SKM-1 treated with dmso at 0.1 percent for 144 hours (cell line): ENCODE measurements around the gene MRPS25.
"Not testable (repeated sequence)": the region's sequence is repeated elsewhere in the genome, so short reads cannot be mapped to it uniquely, and the experiment has no call there.

Source experiments
- DNase-seq: peaks from one replicate; lab custom pipeline; 2025; ENCODE audit not compliant: unreplicated experiment; lab: John Stamatoyannopoulos, UW

The MRPS25 gene

DNA sequence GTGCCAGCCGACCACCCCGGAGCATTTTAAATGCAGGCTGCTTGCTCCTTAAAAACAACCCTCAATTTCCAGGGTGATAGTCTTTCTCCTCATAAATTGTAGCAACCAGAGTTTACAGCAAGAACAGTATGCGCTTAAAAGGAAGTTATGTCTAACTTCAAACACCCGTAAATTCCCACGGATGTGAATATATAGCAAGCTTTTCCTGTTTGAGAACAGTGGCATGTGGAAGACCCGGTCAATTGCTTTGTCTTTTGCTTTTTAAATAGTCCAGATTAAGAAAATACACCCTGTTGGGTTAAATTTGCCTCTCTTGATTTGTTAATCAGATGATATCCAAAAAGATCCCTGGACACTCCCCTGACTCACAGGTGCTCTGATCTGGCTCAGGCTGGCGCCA lies 20.8 kb downstream of the MRPS25 start:
- no peak for DNase-seq

- DNase-seq = no peak
Measured at GRCh38 chr3:15043408-15044171, 21.5 kb downstream of the MRPS25 start.

- DNase-seq = no peak
Measured at GRCh38 chr3:15042936-15043335, 22.2 kb downstream of the MRPS25 start.

DNA sequence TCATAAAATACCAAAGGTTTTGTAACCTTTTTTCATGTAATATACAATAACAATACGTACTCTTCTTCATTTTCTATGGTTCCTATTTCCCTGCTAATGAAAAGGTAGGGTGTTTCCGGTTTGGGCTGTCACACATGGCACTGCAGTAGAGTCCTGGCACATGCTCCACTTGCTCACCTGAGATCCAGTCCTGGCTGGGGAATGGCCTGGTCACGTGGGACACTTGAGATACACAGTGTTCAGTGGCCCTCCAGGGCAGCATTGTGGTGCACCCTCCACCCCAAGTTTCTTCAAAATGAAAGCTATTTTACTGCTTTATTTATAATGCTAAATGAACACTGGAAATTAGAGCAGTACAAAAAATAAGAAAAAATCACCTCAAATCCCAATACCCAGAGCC lies 23.2 kb downstream of the MRPS25 start:
- no peak for DNase-seq

DNA sequence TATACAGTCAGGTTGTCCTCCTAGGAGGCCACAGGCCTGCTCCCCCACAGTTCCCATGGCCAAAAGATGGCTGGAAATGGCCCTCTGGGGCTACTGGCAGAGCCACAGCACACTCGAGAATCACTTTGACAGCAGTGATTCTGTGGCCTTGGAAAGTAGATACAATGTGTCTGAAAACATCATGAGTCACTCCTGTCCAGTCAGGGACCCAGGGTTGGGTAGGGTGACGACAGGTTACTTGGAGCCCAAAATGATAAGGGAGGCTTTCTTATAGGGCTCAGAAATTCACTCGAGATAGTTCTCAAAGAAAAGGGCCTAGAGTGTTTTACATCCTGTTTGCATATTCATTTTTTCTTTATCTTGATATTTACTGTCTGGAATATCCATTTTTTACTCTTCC lies 24.3 kb downstream of the MRPS25 start:
- no peak for DNase-seq

- DNase-seq = no peak
Measured at GRCh38 chr3:15038306-15038705, 26.8 kb downstream of the MRPS25 start.

DNA sequence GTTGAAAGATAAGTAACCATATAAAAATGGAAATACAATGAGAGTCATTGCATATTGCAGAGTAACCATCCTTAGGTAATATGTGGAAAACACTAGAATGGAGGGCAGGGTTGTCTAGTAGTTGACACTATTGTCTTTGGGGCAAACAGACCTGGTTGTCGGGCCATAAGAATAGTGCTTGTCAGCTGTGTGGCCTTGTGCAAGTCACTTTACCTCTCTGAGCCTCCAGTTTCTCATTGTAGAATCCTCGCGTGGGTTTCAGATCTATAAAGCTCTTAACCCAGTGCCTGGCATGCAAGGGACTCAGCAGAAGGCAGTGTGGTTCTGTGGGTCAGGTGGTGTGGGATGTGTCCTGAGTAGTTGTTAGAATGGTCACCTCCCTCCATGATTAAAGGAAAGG lies 32.0 kb downstream of the MRPS25 start:
- no peak for DNase-seq

DNA sequence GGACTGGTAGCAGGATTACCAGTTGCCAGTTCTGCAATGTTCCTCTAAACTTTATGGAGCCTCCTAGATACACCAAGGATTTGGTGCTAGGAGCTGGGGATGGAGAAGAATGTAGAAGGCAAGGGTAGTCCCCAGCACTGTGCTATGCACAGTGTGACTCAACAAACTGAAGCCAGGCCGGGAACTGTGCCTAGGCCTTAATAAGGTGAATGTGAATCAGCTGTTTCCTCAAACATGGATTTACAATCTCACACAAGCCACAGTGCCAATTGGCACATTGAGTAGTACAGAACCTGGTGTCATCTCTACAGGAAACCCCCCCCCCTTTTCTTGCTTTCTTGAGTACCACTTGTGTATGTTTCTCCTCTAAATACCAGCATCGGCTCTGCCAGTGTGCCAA lies 32.5 kb downstream of the MRPS25 start:
- DNase-seq = no peak

- no peak for DNase-seq
Measured at GRCh38 chr3:15029625-15030024, 35.5 kb downstream of the MRPS25 start.

DNA sequence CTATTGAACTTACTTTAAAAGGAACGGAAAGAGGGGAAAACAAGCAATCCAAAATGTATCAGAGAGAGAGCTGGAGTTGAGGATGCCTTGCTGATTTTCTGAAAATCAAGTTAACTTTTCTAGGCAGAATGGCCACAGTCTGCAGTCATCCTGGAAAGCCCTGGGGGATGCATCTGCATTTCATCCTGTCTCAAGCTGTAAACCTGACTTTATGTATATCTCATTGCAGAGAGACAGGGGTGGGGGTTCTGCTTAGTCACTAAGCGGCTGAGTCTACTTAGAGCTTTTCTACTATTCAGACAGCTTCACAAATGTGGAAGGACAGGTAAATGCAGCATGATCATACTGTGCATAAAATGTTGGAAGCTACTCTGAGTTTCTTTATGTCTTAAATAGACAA lies 41.4 kb downstream of the MRPS25 start:
- DNase-seq = no peak

GRCh38 chr3:15023249-15023648 lies 41.9 kb downstream of the MRPS25 start:
- DNase-seq = no peak

DNA sequence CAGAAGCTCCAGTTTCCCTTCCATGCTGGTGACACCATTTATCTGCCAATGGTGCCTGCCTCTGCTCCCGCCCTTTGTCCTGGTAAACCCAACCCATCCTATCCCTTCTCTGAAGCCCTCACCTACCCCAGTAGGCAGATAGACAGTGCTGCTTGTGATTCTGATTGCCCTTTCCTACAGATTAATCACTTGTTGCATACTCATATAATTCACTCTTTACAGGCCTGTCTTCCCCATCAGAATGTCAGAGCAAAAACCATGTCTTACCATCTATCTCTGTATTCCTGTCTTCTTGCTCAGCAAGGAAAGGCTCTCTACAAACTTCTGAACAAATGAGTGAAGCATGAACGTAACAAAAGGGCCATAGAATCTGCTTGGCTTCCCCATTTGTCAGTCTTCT lies 47.9 kb downstream of the MRPS25 start:
- no peak for DNase-seq

DNA sequence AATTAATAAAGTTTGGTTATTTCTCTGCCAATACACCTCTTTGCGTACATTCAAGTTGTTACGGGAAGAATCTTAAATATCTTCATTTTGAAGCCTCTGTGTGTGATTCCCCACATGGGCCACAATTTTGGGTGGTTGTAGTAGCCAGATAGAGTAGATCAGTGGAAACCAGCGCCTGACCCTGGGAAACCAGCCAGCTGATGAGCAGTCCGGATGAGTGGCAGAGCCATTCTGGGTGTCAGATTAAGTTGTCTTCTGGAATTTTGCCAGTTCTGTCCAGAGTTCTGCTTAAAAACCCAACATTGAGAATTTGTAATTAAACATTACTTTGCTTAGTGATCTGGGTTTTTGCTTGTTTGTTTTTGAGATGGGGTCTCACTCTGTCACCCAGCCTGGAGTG lies 49.7 kb downstream of the MRPS25 start:
- DNase-seq = no peak

- DNase-seq = no peak
Measured at GRCh38 chr3:15014606-15015328, 50.3 kb downstream of the MRPS25 start.

- DNase-seq = no peak
Measured at GRCh38 chr3:15011174-15011573, 53.9 kb downstream of the MRPS25 start.

- DNase-seq = no peak
Measured at GRCh38 chr3:15010664-15011063, 54.5 kb downstream of the MRPS25 start.

DNA sequence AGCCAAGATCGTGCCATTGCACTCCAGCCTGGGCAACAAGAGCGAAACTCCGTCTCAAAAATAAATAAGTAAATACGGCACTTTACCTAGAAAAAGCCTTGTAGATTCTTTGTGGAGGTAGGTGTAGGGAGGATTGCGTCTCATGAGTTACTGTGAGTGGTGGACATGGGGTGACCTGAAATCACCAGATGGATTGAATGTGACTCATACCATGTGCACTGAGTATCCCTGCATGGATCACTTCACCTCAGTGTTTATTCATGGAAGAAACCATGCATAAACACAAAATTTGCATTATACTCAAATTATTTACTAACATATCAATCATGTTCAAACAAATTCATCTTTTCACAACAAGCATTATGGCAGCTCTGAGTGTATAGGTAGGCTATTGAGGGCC lies 55.9 kb downstream of the MRPS25 start:
- no peak for DNase-seq

- no peak for DNase-seq
Measured at GRCh38 chr3:15007681-15008141, 57.4 kb downstream of the MRPS25 start.

- not testable (repeated sequence) for DNase-seq
Measured at GRCh38 chr3:14999182-14999581, 65.9 kb downstream of the MRPS25 start.
